Measurements from ENCODE around the gene DCP2.

Gene DCP2

DNA sequence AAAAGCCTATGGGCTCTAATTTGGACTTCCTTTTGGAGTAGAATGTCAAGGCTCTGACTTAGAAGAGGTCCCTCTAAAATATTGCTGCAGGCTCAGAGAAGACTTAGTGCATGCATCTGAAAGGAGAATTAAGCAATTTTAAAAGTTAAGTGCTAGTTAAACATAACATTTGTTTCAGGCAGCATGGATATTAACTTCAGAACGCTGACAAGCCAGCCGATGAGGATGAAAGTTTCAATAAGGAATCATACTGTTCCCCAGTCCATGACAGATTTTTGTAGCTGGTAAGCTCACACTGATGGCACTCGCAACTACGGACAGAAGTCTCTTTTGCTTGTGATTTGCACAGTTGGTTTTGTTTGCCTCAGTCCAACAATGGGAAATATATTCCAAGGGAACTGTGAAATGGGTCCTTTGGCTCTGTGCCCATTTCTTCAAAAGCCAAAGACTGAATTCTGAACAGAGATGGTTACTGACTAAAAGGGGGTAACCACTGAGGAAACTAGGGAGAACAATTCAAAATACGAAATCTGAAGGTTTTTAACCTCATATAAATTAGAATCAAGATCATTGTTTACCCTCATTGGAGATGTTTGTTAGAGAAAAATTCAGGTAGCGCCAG lies 47.6 kb downstream of the DCP2 start:
- no peak for DNase-seq

DNA sequence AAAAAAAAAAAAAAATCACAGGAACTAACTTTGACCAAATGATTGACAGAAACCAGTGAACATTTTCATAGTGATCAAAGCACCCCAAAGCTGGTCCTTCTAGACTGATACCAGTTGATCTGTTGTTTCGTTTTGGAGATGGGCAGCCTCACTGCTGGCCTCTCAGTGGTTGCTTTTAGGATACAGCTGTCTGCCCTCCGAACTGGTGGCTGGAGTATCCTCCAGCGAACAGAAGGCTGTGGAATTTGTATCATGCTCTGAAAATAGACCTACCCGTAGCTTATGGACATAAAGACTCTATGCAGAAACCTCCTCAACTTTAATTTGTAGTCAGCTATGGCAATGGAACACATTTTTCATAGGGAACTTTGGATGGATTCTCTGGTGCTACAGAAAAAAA lies 49.0 kb downstream of the DCP2 start:
- no peak for DNase-seq

DNA sequence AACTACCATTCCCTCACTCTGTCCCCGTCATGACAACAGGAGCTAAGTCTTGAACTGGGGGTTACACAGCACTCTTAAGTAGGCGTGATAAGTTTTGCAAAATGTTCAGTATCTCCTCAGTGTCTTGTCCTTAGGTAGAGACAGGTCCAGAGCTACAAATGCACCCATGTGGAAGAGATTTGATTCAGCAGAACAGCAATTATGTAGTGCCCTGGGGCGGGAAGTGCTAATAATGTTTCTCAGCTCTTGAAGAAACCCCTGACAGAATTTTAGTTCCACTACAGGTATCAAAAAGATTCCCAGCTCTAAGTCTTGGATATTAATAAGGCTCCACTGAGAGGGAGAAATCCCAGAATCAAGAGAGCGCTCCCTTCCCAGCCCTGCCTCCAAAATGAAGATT lies 49.6 kb downstream of the DCP2 start:
- DNase-seq, result no peak

DNA sequence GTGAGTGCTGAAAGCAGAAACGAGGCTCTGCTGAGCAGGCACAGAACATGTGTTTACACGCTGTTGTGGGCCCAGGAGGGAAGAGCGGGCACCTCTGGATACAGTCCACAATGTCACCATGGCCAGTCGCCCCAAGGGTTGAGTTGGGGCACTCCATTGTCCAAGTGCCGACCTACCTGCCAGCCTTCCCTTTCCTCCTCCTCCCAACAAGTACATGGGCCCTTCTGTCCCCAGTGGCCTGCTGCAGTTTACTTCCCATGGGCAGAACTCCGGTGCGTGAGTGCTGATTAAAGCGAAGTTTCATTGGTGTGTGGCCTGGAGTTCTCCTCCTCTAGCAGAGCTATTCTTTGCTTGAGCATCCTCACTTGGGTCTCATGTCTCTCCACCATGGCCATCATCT lies 50.4 kb downstream of the DCP2 start:
- DNase-seq, result no peak

DNA sequence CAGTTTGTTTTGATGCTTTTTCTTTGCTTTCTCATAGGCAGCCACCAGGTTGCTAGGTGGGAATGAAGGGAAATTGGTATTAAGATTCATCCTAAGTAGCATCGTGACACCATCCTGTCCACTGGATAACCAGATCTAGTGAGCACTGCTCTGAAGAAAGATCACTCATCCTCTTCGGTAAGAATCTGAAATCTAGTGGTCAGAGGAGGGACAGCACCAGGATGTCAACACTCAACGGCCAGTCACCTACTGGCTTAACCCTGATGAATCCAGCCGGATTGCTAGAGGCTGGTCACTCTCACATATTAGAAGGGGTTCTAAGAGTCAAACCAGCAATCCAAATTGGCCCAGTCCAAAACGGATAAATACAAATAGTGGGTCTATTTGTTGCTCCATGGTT lies 50.8 kb downstream of the DCP2 start:
- no peak for DNase-seq

DNA sequence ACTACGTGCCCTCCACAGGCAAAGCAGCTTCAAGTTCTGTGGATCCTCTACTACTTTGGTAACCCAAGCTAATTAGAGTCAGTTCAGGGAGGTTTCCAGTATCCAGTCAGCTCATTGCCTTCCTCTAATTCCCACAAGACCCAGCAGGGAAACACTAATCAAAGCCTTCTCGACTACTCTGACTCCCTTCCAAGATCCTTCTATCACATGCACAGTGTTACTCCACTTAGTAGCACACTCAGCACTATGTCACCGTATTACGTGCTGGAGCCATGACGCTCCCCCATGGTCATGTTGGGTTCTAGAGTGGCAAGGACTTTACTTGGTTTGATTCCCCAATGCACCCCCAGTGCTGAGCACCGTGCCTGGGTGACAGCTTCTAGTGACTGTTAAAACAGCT lies 53.0 kb downstream of the DCP2 start:
- DNase-seq, result no peak

DNA sequence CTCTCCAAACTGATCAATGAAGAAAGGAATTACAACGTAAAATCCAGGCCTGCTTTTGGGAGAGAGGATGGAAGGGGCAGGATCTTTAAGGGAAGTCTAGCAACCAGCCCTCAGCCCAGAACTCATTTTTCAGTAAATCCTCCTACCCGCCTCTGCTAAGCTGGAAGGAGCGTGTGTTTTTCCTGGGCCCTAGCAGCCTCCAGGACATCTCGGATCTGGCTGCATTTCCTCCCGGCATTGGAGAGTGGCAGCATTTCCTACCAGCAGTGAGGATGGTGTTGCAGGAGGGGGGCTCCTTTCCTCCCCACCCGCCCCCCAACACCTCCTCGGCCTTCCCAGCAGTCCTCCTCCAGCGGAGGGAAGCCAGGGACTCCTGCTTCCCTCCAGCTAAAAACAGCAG lies 54.5 kb downstream of the DCP2 start:
- no peak for DNase-seq

DNA sequence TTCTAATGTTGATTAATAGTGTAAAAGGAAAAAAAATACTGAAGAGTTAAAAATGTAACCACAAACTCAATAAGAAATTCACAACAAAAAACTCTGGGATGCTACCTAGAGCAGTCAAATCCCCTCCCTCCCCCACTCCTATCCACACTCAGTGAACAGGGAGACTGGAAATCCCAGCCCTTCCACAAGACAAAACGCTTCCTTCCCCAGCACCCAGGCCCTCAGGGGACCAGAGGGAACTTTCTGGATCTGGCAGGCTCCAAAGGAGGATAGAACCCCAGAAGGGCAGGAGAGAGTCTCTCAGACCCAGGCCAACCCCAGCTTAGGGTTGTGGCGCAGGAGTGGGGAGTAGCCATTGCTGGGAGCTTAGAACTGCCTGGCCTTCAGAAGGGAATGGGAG lies 55.0 kb downstream of the DCP2 start:
- DNase-seq, result no peak

DNA sequence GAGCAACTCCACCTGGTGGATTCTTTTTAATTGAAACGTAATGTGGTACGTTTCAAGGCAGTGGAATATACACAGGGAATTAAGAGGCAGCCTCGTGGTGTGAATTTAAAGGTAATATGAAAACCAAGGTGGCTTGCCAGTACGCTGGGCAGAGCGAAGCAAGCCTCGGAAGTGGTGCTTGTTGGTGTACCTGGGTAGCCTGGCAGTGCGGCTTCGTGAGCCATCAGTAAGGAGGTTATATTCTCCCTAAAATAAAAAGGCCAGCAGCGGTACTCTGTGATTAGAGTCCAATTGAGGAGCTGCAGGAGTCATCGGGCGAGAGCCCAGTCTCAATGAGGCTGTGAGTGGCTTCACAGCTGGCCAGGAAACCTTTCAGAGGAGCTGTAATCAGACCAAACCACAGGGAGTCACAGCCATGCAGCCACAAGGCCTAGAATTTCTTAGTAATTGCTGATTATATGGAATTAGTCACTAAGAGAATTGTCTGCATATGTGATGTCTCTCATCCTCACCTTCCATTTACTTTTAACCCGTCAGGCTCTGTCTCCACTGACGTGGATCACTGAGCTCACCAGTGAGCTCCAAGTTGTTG lies 57.7 kb downstream of the DCP2 start:
- DNase-seq, result no peak

DNA sequence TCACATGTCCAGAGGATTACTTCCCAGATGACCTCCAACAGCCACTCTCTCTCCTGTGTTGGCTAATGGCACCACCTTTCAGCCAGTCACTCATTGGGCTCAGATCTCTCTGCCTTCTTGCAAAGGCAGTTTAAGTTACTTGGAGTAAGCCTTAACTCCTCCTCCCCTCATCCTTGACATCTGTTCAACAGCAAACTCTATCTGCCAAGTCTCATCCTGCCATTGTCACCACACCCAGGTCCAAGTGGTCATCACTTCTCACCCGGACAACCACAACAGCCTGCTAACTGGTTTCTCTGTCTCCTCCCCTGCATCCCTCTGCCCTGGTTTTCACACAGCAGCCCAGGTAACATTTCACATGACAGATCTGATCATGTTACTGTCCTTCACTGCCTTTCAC lies 58.5 kb downstream of the DCP2 start:
- DNase-seq, result no peak

DNA sequence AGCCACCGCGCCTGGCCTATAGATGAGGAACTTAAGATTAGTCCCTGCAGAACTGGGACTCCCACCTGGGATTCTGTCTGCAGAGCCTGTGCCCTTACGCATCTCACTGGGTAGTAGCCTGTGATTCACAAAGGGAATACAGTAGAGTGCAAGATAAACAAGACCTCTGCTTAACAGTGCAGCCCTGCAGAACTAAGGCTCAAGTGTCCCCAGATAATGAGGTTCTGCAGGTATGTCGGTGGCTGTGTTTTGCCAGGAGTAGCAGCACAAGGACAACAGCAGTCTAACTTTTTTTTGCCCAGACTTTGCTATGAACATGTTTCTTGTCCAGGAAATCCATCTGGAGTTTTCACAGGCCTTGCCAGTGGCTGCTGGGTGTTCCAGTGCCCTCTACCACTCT lies 59.7 kb downstream of the DCP2 start:
- DNase-seq, result no peak

DNA sequence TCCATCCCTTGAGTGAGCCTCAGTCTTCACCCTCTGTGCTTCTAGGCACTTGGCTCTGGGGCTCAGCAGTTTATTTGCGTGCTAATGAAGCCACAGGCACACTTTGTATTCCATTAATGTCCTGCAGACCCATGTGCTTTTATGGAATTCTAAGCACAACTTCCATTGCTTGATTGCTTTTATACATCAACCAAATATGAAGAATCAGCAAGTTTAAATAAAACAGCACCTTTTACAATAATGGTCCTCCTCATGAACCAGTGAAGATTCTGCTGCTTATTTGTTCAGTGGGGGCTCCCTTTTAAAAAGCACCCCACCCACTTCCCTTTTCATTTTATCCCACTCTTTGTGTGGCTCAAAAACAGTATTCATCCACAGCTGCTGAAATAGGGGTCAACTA lies 60.2 kb downstream of the DCP2 start:
- DNase-seq, result no peak

DNA sequence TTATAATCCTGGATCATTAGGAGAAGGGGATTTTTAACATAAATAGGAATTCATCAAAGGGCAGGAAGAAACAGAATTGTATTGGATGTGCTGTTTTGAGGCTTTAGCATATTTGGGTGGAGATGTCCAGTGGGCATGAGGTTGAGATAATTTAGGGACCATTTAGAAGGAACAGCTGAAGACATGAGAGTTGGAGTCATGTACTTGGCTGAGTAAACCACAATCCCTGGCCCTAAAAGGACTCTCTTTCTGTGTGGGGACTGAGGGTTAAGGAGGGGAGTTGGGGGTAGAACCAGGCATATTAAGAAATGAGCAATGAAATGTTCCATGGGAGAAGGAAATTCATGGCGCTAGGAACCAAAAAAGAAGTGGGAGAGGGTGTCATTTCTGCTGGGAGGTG lies 61.5 kb downstream of the DCP2 start:
- no peak for DNase-seq

DNA sequence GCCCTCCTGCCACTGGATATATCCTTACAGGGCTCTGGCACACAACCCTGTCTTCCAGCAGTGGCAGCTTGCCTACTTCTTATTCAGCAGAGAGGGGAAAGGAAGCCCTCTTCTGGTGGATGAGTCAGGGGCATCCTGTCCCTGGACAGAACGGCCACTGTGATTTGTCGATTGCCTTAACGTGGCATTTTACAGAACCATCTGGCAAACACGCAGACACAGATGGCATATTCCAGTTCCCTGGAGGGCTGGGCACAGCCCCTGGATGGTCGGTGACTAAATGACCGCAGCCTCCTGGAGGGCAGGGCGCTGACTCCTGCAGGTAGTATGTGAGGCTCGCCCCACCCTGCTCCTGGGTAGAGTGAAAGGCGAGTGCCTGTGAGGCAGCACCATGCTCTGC lies 62.1 kb downstream of the DCP2 start:
- no peak for DNase-seq

DNA sequence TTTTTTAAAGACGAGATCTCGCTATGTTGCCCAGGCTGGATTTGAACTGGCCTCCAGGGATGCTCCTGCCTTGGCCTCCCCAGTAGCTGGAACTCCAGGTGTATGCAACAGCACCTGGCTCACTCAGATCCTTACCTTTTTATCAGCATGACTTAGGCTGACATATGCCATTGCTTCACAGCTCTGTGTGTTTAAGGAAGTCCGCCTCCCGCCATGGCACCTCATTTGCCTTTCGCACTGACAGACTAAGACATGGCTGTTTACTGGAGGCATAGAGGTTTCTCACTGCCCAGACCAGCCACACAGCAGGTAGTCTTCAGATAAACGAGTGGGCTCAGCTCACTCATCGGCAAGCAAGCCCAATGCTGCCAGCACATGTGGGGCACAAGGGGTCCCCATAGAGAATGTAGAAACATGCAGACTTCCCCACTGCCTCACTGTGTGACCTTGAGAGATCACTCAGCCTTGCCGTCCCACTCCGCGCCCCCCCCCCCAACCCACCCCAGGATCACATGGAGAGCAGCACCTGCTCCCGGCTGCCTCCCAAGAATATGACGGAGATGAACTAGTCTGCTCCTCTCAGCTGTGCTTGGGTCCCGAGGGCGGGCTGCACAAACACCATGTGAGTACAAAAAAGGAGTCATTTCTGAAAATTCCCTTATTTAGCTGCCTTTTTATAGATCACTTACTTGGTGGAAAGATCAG lies 62.8 kb downstream of the DCP2 start:
- no peak for DNase-seq

DNA sequence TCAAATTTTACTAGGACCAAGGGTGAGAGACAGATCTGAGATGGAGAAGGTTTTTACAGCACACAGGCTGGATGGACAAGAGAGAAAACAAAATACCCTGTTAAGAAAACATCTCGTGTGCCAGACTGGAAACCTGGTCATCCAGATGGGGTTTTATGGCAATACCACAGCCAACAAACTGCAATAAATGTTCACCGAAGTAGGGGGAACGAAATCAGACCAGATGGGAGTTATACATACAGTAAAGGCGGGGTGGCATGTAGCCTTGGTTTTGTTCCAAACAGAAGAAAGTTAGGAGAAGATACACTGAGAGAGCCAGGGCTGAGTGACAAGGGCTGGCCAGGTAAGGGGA lies 63.3 kb downstream of the DCP2 start:
- no peak for DNase-seq

DNA sequence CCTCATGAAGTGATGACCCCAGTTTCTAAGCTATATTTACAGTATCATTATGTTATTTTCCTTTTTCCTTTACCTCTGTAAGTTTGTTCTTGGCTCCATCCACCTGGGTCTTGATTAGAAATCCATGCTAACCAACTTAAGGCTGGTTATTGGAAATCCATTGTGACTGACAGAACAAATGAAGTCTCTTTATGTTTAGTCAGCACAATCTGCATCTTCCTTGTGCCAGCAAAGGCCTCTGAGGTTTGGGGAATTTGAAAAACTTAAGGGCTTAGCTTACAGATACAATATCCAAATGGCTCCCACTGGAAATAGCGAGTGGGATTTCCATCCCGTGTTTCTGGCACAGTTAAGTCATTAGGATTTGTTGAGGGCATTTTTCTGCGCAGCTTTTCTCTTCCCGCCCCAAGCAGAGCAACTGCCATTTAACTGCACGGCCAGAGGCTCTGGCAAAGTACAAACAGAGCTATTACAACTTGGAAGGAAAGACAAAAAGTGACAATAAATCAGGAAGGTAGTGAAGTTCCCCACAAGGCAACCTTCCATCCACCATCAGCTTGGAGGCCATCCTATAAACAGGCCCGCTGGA lies 64.2 kb downstream of the DCP2 start:
- DNase-seq, result no peak

DNA sequence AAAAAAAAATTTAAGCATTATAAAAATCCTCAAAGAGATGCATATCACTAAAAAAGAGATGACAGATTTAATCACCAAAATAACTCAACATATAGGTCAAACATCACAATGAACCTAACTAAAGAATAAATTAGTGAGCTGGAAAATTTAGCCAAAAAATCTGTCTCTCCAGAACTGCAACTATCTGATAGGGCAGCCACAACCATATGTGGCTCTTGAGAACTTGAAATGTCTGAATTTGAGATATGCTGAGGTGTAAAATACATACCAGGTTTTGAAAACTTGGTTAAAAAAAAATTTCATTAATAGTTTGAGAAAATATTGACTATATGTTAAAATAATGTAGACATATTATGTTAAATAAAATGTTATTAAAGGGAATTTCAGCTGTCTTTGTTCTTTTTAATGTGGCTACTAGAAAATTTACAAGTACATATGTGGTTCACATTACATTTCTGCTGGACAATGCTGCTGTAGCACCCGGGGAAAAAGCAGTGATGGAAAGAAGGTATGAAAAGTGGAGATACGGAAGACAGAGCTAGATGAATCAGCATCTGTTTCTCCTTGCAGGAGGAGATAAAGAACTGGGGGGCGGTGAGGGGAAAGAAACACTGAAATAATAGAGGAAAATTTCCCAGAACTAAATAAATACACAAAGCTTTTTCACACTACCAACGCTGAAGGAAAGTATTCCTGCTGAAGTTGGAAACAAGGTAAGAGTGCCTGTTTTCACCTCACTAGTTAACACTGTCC lies 66.1 kb downstream of the DCP2 start:
- no peak for DNase-seq

DNA sequence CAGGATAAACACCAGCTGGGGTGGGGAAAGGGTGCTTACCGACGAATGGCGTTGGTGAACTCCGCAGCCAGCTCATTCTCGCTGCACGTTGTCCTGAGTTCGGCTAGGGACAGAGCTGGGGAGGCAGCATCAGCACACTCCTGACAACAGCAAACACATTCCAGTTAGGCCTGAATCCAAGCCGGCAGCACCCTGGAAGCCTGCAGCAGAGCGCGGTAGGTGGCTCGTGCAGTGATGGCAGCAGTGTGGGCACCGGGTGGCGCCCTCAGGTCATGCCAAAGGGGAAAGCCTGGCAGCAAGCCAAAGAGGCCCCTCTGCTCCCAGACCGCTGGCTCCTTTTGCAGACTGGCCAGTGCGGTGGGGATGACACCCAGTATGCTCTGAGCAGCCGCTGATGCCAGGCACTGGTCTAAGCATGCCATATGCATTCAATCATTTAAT lies 66.9 kb downstream of the DCP2 start:
- no peak for DNase-seq

DNA sequence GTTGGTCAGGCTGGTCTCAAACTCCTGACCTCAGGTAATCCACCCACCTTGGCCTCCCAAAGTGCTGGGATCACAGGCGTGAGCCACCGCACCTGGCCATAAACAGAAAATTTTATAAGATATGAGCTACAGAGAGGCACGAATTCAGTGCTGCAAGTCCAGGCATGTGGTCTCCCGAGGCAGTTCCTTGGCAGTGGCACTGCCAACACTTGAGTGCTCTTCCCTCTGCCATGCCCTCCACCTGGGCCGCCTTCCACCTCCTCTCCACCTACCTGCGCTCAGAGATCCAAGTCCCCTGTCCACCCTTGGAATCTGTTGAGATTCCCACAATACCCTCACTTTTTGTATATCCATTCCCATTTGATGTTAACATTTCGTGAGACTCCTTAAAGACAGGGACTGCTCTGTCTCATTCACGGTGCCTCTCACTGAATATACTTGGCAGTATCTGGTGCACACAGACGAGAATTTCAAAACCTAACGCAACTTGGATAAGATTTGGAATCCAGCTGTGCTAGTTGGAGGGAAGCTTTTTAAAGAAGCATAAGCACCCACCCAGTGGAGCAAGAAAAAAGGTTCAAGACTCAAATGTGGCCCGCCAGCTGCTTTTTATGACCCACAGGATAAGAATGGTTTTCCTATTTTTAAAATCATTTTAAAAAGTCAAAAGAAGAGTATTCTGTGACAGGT lies 68.3 kb downstream of the DCP2 start:
- DNase-seq, result no peak

DNA sequence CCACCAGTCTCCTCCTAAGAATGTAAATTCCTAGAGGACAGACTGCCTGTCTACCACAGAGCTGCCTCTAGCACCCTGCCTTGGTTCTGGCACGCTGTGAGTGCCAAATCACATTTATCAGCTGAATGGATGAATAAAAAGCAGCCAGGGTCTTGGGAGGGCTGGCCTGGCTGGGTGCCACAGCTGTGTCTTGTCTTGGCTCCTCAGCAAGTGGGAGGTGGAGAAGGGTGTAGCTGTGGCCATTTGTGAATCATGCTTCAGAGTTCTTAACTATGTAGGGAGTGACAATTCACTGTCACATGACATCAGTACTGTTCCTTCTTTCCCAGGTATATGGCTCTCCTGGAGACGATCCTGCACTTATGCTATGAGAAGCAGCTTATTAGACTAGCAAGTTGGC lies 70.6 kb downstream of the DCP2 start:
- no peak for DNase-seq

DNA sequence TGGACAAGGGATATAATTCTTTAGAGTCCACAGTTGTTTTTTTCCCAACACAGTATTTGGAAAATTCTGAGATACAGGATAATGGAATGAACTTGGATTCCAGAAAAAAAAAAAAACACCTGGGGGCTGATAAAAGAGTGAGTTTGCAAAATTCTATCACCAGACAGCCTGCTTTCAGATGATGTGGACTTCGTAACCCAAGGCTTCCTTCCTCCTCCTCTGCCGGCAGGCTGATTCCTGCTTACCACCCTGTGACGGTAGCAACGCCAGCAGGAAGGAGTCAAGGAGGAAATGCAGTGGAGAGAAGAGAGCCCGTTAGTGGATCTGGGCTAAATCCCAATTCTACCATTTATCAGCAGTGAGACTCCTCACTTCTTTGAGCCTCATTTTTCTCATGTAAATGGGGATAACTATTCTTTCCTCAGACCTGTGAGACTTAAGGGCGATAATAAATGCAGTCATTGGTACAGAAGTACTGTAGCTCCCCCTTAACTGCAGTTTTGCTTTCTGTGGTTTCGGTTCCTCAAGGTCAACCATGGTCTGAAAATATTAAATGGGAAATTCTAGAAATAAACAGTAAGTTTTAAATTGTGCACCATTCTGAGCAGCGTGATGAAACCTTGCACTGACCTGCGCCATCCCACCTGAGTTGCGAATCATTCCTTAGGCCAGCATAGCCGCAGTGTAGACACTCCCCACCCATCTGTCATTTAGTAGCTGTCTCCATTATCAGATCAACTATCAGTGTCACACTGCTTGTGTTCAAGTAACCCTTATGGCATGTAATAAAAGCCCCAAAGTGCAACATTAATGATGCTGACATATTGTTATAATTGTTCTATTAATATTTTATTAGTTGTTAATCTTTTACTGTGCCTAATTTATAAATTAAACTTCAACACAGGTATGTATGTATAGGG lies 71.4 kb downstream of the DCP2 start:
- DNase-seq, result no peak

Data from NCI-H1436 treated with DMSO at 0.1 percent for 48 hours (cell line).